ENCODE data around the gene ZDHHC8.
A peak's percentile ranks its signal among the peaks of the same experiment; 100 is the strongest.
"Not testable (repeated sequence)": the region's sequence is repeated elsewhere in the genome, so short reads cannot be mapped to it uniquely, and the experiment has no call there.

The ZDHHC8 gene

GRCh38 chr22:20145206-20145831, 13.7 kb downstream of the ZDHHC8 start:
- no peak for DNase-seq

- DNase-seq: no peak
Observed at GRCh38 chr22:20145832-20146223, 14.2 kb downstream of the ZDHHC8 start.

- DNase-seq: no peak
Observed at GRCh38 chr22:20146777-20147176, 15.2 kb downstream of the ZDHHC8 start.

- DNase-seq: no peak
Observed at GRCh38 chr22:20147237-20147988, 15.8 kb downstream of the ZDHHC8 start.

- no peak for DNase-seq
Observed at GRCh38 chr22:20148414-20148813, 16.8 kb downstream of the ZDHHC8 start.

- DNase-seq: no peak
Observed at GRCh38 chr22:20149257-20150250, 17.9 kb downstream of the ZDHHC8 start.

GRCh38 chr22:20150381-20151275, 19.0 kb downstream of the ZDHHC8 start, which contains the start of gene CCDC188:
CCDC188 (minus strand) TSS chr22:20151055; CDS start chr22:20150986, 69 bp downstream.
- DNase-seq: no peak

GRCh38 chr22:20151276-20151588, 19.6 kb downstream of the ZDHHC8 start:
- no peak for DNase-seq

- no peak for DNase-seq
Observed at GRCh38 chr22:20152464-20152890, 20.9 kb downstream of the ZDHHC8 start.

GRCh38 chr22:20153945-20154344, 22.3 kb downstream of the ZDHHC8 start:
- DNase-seq: no peak

GRCh38 chr22:20154602-20155187, 23.1 kb downstream of the ZDHHC8 start:
- DNase-seq: no peak

GRCh38 chr22:20155330-20156041, 23.9 kb downstream of the ZDHHC8 start:
- no peak for DNase-seq

- DNase-seq: no peak
Observed at GRCh38 chr22:20156042-20156389, 24.4 kb downstream of the ZDHHC8 start.

GRCh38 chr22:20156611-20157429, 25.2 kb downstream of the ZDHHC8 start:
- peak; percentile 29 for DNase-seq

- no peak for DNase-seq
Observed at GRCh38 chr22:20157430-20158183, 26.0 kb downstream of the ZDHHC8 start.

- DNase-seq: no peak
Observed at GRCh38 chr22:20158391-20159036, 26.9 kb downstream of the ZDHHC8 start.

GRCh38 chr22:20159076-20159475, 27.5 kb downstream of the ZDHHC8 start:
- no peak for DNase-seq

GRCh38 chr22:20159531-20159930, 27.9 kb downstream of the ZDHHC8 start:
- not testable (repeated sequence) for DNase-seq

GRCh38 chr22:20160041-20160440, 28.4 kb downstream of the ZDHHC8 start:
- DNase-seq: no peak

Data from NCI-H226 (cell line).